ENCODE measurements around the gene ZNF182.
"Not testable (repeated sequence)": the region's sequence is repeated elsewhere in the genome, so short reads cannot be mapped to it uniquely, and the experiment has no call there.

The ZNF182 gene

DNA sequence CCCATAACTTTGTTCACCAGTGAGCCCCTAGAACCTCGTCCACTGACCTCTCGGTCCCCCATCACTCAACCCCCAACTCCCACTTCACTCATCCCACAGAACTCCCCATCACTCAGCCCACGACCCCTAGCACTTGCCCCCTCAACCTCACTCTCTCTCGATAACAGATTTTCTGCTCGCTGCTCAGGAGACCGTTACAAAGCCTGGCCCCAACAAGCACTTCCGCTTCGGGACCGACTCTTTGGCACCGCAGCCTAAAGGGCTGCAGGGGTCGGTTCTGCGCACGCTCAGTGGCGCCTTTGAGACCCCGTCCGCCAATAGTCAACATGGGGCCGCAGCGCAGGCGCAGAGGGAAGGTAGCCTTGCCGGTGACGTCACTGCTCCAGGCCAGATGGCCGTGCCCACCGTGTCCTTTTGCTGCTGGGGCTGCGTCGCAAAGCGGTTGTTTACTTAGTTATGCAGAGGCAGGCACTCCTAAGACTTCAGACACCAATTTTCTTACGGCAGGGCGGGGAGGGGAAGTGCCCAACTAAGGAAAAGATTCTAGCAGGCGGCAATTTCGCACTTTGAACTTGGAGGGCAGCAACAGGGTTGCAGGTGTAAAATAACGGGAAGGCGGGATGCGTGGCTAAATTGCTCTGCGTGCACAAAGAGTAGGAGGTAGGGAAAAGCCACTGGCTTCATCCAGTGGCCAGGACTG is at the start of gene ZNF182:
TSS of gene ZNF182 (minus strand) at position 232 of the 700 bp plus-strand sequence. CDS start 1,380 bp downstream, outside the sequence.
- peak; percentile 70 for DNase-seq

DNA sequence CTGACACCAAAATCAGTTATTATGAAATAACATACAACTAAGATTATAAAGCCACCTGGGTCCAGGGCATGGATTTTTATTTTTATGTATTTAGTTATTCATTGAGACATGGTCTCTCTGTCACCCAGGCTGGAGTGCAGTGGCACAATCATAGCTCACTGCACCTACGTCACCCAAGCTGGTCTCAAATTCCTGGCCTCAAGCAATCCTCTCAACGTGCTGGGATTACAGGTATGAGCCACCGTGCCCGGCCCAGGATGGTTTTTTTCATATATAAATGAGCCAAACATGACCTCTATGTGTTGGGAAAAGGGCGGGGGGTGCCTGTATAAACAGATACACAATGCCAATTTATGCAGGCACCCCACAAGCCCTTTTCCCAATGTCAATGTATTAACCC is 43.1 kb upstream of the ZNF182 start:
- no peak for DNase-seq

DNA sequence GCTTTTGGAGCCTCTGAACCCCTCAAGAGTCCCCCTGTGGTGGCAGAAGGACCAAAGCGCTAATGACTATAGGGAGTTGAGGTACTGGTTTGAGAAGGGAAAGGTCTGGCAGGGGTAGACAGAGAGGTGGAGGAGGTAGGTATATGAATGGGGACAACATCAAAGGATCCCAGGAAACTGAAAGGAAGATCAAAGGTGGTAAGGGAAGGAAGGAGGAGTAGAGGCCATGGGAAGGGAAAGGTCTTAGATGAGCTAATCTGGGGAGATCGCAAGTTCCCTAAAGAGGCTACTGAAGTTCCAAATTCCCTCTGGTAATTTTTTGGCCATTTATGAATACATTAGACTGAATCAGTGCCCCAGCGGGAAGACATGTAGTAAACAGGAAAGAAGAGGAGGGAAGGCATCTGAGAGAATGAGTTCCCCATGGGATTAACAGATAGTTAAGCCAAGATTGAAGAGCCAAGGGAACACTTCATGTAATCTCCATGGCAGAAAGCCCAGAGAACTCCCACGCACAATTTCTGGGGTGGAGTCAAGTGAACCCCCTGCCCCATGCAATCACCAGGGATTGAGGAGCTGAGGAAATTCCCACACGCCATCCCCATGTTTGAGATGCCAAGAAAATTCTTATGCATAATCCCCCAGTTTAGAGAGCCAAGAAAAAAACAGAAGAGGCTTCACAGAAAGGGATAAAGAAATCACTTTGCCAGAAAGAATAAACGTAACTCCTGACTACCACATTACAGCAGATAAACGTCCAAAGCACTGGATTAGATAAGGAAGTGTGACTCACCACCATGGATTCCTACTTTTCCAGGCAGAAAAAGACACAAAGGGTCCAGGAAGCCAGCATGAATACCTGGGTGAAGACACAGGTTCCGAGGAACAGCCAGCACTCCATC is 41.9 kb upstream of the ZNF182 start:
- DNase-seq: no peak

DNA sequence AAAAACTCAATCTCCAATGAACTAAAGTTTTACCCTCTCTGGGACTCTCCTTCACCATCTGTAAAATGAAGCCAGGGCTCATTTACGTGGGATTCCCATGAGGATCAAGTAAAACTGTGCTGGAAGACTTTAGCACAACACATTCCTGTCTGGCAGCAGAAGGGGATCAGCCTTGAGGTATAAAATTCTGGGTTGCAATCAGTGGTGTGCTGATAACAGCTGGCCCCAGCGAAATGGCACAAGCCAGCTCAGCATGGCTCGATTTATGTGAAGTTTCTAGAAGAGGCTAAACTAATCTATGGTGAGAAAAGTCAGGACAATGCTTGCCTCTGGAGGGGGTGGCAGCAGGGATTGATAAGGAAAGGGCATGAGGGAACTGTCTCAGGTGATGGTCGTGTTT is 39.3 kb upstream of the ZNF182 start:
- no peak for DNase-seq

DNA sequence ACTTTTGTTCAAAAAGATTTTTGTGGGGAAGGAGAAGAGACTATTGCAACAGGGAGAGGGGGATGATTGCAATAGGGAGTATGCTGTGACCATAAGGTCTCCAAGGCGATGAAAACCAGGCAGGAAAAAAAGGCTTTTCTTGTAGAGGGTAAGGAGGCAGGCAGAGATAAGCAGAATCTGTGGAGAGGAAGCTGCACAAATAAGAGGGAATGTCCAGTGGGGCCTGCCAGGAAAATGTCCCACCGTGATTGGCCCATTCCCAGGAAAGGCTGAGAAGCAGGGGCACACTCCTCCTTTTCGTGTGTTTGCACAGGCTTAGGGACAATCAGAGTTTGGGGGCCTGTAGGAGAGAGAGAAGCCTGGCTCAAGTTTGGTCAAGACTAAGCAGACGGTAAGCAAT is 32.1 kb upstream of the ZNF182 start:
- DNase-seq: no peak

DNA sequence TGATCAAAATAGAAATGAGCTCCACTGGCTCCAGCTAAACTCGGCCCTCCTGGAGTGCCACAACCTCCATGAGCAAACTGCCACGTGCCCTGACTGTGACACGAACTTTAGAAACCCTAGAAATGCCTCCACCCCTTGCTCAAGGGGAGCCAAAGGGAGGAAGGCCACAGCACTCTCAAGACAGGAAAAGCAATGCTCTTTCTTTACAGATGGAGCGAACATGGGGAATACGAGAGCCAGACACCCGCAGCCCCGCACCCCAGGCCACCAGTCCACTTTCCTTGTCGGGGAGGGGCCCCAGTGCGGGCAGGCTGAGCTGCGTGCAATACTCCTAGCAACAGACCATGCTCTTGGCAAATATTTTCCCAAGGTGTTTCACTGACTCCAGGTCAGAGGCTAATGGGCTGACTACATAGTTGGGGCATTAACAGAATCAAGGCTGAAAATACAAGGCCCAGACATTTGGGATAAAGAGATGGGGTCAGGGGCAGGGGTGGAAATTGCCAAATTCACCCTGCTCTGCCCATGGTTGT is 26.9 kb upstream of the ZNF182 start:
- not testable (repeated sequence) for DNase-seq

DNA sequence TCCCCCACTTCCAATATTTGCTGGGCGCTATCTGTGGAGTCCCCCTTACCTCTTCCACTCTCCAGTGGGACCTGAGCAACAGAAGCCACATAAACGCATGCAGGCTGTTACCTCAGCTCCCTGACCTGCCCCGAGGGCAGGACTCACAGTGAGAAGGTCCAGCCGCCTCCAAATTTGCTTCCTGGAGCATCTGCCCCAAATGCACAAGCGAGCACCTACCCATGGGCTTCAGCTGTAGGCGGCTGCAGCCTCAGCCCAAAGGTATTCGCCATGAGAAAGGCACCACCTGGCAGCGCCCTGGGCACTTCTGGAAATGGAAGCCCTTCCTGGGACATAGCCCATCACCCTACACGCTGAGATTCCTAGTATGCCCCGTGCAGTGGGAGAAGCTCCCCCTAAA is 26.4 kb upstream of the ZNF182 start:
- DNase-seq: no peak

DNA sequence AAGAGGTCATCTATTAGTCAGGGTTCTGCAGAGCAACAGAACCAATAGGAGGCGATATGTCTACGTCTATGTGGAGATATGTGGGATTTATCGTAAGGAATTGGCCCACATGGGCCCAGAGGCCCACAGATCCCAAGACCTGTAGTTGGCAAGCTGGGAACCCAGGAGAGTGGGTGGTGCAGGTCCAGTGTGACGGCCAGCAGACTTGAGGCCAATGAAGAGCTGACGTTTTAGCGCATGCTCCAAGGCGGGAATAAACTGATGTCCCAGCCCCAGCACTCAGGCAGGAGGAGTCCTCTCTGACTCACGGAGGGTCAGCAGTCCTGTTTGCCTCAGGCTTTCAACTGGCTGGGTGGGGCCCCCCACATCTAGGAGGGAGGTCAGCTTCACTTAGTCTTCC is 24.3 kb upstream of the ZNF182 start:
- DNase-seq: no peak

DNA sequence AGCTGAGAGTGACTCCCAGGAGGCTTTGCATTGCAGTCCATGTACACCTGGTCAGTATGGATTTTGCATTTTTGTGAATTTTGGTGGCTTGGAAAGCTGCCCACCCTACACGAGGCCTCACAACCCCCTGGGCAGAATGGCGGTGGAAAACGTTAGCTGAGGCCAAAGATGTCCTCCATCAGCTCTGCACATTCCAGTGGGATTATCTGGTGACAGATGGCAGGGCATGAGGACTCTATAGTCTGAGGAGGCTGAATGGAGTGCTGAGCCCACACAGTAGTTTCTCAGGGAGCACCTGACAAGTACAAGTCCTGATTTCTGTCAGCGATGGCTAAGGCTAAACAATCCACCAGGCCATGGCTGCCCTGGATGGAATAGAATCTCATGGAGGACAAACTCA is 23.8 kb upstream of the ZNF182 start:
- DNase-seq: not testable (repeated sequence)

DNA sequence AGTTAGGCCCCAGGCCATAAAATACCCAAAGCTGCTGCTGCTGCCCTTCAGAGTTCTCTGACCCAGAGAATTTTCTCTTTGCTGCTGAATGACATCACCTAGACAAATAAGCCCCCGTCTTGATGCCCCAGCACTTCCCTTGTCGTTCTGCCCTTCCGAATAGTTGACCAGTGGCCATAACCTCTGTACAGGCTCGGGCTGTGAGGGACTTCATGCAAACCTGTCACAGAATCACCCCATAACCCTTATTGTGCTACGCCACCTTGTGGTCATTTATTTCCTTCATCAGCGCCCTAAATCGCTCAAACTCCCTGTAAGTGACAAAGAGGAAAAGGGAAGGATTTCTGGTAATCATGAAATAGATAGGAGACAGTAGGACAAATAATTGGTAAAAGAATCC is 21.8 kb upstream of the ZNF182 start:
- no peak for DNase-seq

DNA sequence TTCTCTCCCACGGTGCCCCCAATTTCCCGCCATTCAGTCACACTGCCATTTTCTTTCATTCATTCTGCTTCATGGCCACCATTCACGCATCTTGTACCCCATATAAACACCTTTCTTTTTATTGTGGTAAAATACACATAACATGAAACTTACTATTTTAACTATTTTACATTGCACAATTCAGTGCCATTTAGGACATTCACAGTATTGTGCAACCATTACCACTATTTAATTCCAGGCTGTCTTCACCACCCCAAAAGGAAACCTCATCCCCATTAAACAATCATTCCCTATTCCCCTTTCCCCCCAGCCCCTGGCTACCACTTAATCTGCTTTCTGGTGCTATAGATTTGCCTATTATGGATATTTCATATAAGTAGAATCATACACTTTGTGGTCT is 18.9 kb upstream of the ZNF182 start:
- DNase-seq: no peak

DNA sequence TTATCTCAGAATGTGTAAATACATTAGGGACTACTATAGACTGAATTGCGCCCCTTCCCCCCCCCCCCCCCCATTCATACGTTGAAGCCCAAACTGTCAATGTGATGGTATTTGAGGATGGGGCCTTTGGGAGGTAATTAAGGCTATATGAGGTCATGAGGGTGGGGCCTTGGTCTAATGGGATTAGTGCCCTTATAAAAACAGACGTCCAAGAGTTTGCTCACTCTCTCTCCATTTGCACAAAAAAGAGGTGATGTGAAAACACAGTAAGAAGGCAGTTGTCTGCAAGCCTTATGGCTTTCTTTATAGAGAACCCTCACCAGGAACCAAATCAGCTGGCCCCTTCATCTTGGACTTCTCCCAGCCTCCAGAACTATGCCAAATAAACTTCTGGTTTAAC is 18.3 kb upstream of the ZNF182 start:
- DNase-seq: no peak

DNA sequence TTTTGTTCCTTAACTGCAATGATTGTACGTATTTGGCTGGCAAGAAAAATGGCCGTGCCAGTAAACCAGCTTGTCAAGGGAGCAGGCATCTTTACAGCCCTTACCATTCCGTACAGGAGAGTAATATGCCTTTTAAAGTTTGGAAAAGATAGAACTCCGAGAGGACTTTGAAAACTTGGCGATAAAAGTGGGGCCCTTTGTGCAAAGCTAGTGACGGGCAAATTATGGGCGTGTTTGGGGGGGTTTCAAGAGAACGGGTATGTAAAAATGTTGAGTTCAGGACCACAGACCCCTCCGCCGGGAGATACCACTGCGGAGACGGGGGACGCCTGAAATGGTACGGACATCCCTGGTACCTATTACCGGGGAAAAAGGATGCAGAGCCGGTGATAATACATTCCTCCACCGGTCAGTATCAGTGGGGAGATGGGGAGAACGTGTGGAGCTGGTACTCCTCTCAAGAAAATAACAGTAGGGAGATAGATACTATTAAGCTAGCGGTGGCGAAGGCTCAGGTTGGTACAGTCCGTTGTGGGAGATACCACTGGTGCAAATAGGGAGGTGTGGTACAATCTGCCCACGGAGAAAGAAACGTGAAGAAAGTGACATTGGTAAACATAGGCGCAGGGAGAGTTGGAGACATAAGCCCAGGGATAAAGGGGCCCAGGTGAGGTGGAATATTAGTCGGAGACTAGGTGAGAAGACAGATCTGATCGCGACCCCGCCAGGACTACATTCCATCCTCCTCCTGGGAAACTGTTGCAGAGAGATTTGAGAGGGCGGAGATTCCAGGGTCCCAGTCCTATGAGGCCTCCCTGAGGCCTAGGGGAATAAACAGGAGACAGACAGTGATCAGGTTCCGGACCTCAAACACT is 17.5 kb upstream of the ZNF182 start:
- peak; percentile 48 for DNase-seq

DNA sequence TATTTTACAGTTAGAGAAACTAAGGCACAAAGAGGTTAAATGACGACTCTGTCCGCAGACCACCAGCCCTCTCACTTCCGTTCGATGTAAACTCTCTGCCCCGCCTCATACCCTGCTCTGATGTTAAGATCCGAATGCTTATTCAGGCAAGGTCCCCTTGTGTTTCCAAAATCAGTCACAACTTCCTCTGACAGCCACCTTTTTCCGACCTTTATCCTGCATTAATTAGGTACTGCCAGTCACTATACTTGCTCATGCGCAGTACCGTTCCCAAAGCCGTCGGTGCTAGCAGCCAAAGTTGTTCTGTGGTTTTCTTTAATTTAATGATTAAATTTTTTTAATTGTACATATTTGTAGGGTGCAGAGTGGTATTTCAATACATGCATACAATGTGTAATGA is 16.7 kb upstream of the ZNF182 start:
- not testable (repeated sequence) for DNase-seq

DNA sequence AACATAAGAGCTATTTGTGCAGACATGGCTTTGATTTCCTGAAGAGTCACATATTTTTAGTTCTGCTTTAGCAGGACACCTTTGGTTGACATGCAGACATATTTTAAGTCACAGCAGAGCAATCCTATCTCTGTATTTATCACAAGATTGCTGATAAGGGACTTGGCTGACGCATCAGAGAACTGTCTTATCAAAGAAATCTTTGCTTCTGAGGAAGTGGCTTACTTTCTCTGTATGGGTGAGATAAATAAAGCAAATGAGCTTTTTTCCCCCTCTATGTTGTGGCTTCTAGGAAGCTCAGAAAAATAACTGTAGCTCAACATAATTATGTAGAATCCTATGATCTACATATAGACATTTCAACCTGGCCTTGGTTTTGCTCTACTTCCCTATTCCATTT is 16.1 kb upstream of the ZNF182 start:
- DNase-seq: not testable (repeated sequence)

DNA sequence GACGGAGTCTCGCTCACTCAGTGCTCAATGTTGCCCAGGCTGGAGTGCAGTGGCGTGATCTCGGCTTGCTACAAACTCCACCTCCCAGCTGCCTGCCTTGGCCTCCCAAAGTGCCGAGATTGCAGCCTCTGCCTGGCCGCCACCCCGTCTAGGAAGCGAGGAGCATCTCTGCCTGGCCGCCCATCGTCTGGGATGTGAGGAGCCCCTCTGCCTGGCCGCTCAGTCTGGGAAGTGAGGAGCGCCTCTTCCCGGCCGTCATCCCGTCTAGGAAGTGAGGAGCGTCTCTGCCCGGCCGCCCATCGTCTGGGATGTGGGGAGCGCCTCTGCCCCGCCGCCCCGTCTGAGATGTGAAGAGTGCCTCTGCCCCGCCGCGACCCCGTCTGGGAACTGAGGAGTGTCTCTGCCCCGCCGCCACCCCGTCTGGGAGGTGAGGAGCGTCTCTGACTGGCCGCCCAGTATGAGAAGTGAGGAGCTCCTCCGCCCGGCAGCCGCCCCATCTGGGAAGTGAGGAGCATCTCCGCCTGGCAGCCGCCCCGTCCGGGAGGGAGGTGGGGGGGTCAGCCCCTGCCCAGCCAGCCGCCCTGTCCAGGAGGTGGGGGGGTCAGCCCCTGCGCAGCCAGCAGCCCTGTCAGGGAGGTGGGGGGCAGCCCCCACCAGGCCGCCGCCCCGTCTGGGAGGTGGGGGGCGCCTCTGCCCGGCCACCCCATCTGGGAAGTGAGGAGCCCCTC is 13.0 kb upstream of the ZNF182 start:
- not testable (repeated sequence) for DNase-seq

DNA sequence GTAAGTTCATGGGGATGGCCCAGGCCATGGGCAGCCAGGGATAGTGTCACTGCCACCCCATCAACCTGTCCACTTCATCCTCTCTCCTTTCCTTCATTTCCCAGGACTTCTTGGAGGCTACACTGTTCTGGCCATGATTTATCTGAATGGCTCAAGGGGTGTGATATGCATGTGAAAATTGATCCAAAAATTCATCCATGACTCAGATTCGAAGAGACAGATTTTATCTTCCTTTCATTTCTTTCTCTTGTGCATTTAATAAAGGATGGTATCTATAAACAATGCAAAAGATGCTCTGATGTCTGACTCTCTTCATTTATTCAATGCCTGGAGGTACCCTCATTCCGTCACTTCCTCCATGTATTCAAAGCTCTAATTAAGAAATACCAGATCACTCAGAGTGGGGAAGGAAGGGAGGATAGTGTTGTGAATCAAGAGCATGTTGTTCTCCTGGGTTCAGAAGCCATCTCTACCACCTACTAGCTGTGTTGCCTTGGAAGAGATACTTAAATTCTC is 5.7 kb upstream of the ZNF182 start:
- not testable (repeated sequence) for DNase-seq

DNA sequence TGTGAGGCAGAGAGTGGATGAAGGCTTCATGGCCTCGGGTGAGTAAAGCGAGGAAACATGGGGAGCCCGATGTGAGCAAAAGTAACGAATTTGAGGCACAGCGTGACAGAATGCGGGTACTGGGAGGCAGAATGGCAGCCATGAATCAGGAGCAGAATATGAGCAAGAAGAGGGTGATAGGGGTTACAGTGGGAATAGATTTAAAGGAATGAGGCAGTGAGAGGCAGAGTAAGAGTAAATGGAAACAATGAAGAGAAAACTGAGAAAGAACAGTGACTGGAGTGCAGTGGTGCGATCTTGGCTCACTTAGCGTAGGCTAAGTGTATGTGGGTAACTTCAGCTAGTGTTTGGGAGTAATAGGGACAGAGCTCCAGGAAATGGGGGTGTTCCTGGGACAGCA is 2.9 kb upstream of the ZNF182 start, which contains the start of gene SPACA5:
TSS of gene SPACA5 (plus strand) at position 301 of the 400 bp plus-strand sequence. CDS start 815 bp downstream, outside the sequence.
- DNase-seq: not testable (repeated sequence)

DNA sequence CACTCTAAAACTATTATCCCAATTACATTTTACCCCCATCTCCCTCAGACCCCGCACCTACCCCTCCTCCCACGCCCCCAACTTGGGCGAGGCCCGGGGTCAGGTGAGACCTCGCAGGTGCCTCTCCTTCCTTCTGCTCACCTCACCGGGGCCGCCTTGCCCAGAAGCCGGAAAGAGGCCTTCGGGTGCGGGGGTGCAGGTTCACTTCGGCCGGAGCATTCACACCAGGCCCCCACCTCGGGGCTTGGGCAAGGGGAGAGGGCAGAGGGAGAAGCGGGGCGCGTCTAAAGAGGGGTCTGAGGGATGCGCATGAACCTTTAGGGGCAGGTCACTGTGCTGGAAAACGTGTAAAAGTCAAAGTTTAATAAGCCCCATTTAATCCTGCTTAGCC is 427 bp downstream of the ZNF182 start:
- DNase-seq: no peak

DNA sequence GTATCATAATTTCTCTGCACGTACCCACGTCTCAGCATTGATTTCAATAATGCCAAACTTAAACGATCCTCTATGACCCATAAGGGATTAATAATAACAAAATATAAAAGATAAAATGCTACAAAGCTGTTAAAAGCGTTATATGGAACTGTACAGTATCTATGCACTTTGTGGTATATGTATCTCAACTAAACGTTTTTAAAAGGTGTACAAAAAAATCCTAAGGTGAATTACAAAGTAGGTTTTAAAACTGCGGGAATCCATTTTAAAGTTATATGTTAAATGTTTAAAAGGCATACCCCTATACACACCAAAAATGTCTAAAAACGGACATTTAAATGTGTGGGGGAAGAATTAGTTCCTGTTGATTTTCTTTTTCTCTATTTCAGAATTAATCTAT is 860 bp downstream of the ZNF182 start:
- no peak for DNase-seq

DNA sequence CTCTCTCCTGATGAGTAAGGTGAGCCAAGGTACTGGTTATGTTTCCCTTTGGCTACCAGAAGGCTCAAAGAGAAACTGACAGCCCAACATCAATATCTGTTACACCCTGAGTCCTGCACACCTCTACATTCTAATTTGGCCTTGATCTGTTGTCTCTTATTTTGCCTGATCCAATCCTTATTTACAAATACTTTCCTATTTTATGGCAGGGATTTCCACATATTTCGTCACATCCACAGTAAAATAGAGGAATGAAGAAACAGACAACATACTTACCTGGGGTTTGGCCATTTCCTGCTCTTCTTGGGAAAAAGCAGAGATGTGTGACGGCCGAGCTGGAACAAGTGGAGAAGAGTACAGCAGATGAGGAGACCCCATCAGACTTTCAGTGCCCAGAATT is 1.5 kb downstream of the ZNF182 start:
- no peak for DNase-seq

DNA sequence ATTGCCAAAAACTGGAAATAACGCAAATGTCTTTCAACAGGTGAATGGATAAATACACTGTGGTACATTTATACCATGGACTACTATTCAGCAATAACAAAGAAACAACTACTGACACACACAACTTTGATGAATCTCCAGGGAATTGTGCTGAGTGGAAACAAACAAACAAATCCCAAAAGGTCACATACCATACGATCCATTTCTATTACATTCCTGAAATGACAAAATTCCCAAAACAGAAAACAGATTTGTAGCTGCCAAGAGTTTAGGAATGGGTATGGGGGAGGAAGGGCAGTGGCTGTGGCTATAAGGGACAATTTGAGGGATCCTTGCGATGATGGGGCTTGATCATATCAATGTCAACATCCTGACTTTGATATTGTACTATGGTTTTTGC is 2.5 kb downstream of the ZNF182 start:
- no peak for DNase-seq
